ENCODE results near the gene SETBP1.

SETBP1 gene

DNA sequence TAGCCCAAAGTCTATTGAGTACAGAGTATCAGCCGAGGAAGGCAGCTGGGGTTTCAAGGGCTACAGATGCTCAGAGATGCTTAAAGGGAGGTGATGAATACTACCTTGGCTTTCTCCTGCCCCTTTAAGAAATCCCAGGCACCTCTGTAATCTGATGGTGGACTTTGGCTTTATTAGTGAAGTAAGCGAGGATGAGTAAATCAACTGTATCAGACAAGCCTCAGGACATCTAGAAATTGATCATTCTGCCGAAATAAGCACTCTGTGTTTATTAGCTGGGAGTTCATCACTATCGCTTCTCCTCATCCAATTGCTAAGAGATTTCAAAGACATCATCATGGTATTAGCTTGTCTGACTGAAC, 344.4 kb downstream of the SETBP1 start:
- no peak overlapping the region for H3K9ac ChIP-seq (ENCODE audit: low read length)
- no peaks in the 10 kb centered on the region for H3K27me3 ChIP-seq (ENCODE audit: insufficient read depth, low read length)
- TF ChIP-seq EZH2 (IDR thresholded peaks at IDR 0.05; ENCODE audit: borderline replicate concordance, low read length), result no peak
- TF ChIP-seq, protein P1, sequence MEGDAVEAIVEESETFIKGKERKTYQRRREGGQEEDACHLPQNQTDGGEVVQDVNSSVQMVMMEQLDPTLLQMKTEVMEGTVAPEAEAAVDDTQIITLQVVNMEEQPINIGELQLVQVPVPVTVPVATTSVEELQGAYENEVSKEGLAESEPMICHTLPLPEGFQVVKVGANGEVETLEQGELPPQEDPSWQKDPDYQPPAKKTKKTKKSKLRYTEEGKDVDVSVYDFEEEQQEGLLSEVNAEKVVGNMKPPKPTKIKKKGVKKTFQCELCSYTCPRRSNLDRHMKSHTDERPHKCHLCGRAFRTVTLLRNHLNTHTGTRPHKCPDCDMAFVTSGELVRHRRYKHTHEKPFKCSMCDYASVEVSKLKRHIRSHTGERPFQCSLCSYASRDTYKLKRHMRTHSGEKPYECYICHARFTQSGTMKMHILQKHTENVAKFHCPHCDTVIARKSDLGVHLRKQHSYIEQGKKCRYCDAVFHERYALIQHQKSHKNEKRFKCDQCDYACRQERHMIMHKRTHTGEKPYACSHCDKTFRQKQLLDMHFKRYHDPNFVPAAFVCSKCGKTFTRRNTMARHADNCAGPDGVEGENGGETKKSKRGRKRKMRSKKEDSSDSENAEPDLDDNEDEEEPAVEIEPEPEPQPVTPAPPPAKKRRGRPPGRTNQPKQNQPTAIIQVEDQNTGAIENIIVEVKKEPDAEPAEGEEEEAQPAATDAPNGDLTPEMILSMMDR (IDR thresholded peaks at IDR 0.05; ENCODE audit: low read length), result no peak
- no peaks in the 10 kb centered on the region for H3K79me2 ChIP-seq (ENCODE audit: insufficient read depth, low read length)
- H3K9me2 ChIP-seq (ENCODE audit: low read depth, low read length), result no peaks in the 10 kb centered on the region
- H3K27ac ChIP-seq (ENCODE audit: low read depth, low read length, poor library complexity, severe bottlenecking), result no peak overlapping the region
- H2AFZ ChIP-seq (ENCODE audit: low read length), result no peak overlapping the region
- no peaks in the 10 kb centered on the region for H3K9me3 ChIP-seq (ENCODE audit: low read length)
- H3K4me3 ChIP-seq (ENCODE audit: low read depth, low read length, poor library complexity, severe bottlenecking), result no peak overlapping the region
- H3K4me2 ChIP-seq (ENCODE audit: low read length), result no peak overlapping the region
- H4K20me1 ChIP-seq (ENCODE audit: insufficient read depth, low read length), result no peaks in the 10 kb centered on the region
- no peaks in the 10 kb centered on the region for H3F3A ChIP-seq (ENCODE audit: insufficient read depth, low read length)
- H3K36me3 ChIP-seq (ENCODE audit: insufficient read depth, low read length), result no peaks in the 10 kb centered on the region
- no peaks in the 10 kb centered on the region for H3K4me1 ChIP-seq (ENCODE audit: insufficient read depth, low read length, severe bottlenecking)

DNA sequence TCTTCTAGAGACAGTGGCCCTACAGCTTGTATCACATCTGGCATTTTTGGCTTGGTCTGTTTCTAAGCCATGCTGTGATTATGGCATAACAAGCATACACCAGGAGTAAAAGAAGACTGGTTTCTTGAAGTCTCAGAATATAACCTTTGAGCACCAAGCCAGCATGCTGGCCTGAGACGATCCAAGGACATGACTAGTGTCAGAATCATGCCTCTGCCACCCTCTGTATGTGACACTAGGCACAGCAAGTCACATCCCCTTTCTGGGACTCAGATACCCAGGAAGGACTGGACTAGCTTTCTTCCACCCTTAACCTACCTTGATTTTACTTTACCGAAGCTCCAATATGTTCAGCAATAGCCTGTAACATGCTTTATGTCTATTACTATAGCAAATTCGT, 345.5 kb downstream of the SETBP1 start:
- Histone ChIP-seq H3K27ac (ENCODE audit: low read depth, low read length, poor library complexity, severe bottlenecking) (no peak overlapping the region), H2AFZ (ENCODE audit: low read length) (no peak overlapping the region), H3K4me3 (ENCODE audit: low read depth, low read length, poor library complexity, severe bottlenecking) (no peak overlapping the region), H3K4me2 (ENCODE audit: low read length) (no peak overlapping the region), H3K9me3 (ENCODE audit: low read length) (no peaks in the 10 kb centered on the region), H3K4me1 (ENCODE audit: insufficient read depth, low read length, severe bottlenecking) (no peaks in the 10 kb centered on the region), H3K27me3 (ENCODE audit: insufficient read depth, low read length) (no peaks in the 10 kb centered on the region), H3K9me2 (ENCODE audit: low read depth, low read length) (no peaks in the 10 kb centered on the region), H3K79me2 (ENCODE audit: insufficient read depth, low read length) (no peaks in the 10 kb centered on the region), H4K20me1 (ENCODE audit: insufficient read depth, low read length) (no peaks in the 10 kb centered on the region), H3F3A (ENCODE audit: insufficient read depth, low read length) (no peaks in the 10 kb centered on the region), H3K36me3 (ENCODE audit: insufficient read depth, low read length) (no peaks in the 10 kb centered on the region), H3K9ac (ENCODE audit: low read length) (no peak overlapping the region)
- TF ChIP-seq, protein P1 (IDR thresholded peaks at IDR 0.05; ENCODE audit: low read length), result peak; percentile 14; the same call in 1 of the 2 replicates
- TF ChIP-seq EZH2 (IDR thresholded peaks at IDR 0.05; ENCODE audit: borderline replicate concordance, low read length), result no peak

DNA sequence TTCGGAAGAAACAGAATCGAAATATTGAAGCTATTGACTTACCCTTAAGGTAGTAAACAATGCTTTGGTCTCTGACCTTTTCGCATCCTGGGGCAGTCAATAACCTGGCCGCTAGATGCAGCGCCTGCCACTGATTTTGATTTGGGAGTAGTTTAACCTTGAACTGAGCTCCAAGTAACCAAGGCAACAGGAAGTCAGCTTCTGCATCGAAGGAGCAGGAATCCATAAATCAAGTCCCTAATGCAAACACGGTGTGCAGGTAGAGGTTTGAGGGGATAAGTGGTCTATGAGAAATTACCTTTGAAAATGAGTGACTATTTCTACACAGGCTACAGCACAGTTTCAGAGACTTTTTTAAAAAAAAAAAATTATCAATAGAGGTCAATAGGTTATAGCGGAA, 353.5 kb downstream of the SETBP1 start:
- TF ChIP-seq, protein P1 (IDR thresholded peaks at IDR 0.05; ENCODE audit: low read length), result no peak
- no peak for TF ChIP-seq EZH2 (IDR thresholded peaks at IDR 0.05; ENCODE audit: borderline replicate concordance, low read length)
- Histone ChIP-seq H3K79me2 (ENCODE audit: insufficient read depth, low read length) (no peaks in the 10 kb centered on the region), H3K27ac (ENCODE audit: low read depth, low read length, poor library complexity, severe bottlenecking) (no peak overlapping the region), H3K9ac (ENCODE audit: low read length) (no peak overlapping the region), H3F3A (ENCODE audit: insufficient read depth, low read length) (no peaks in the 10 kb centered on the region), H3K4me2 (ENCODE audit: low read length) (no peak overlapping the region), H3K36me3 (ENCODE audit: insufficient read depth, low read length) (no peaks in the 10 kb centered on the region), H2AFZ (ENCODE audit: low read length) (no peak overlapping the region), H3K4me1 (ENCODE audit: insufficient read depth, low read length, severe bottlenecking) (no peaks in the 10 kb centered on the region), H3K9me3 (ENCODE audit: low read length) (no peaks in the 10 kb centered on the region), H4K20me1 (ENCODE audit: insufficient read depth, low read length) (no peaks in the 10 kb centered on the region), H3K27me3 (ENCODE audit: insufficient read depth, low read length) (no peaks in the 10 kb centered on the region), H3K4me3 (ENCODE audit: low read depth, low read length, poor library complexity, severe bottlenecking) (no peak overlapping the region), H3K9me2 (ENCODE audit: low read depth, low read length) (no peaks in the 10 kb centered on the region)
